ENCODE data around the gene TMEM150C.

- TF ChIP-seq CTCF (conservative IDR thresholded peaks at IDR 0.05 in 1 of 2, IDR thresholded peaks at IDR 0.05 in 1 of 2; ENCODE audit: low read depth in 1 of 2, low read length in 2 of 2) (no peak), EZH2 (IDR thresholded peaks at IDR 0.05; ENCODE audit: low read length, missing control alignments) (no peak)
Measured at GRCh38 chr4:82543131-82543530, 18.7 kb downstream of the TMEM150C start.
